CD4-positive, alpha-beta T cell treated with Interleukin-17A for 1 hour (primary cell): ENCODE results near the gene HIVEP2.
A peak's percentile ranks its signal among the peaks of the same experiment; 100 is the strongest.

Experiments
- DNase-seq: peaks from one replicate; pipeline ENCODE4 v3.0.0-alpha.2; 2020

HIVEP2 gene

GRCh38 chr6:142838821-142839685 is 105.9 kb downstream of the HIVEP2 start:
- DNase-seq = peak; percentile 47

- DNase-seq = no peak
Measured at GRCh38 chr6:142835787-142836535, 109.0 kb downstream of the HIVEP2 start.

- no peak for DNase-seq
Measured at GRCh38 chr6:142834853-142835252, 110.1 kb downstream of the HIVEP2 start.

GRCh38 chr6:142833798-142834197 is 111.2 kb downstream of the HIVEP2 start:
- no peak for DNase-seq

DNA sequence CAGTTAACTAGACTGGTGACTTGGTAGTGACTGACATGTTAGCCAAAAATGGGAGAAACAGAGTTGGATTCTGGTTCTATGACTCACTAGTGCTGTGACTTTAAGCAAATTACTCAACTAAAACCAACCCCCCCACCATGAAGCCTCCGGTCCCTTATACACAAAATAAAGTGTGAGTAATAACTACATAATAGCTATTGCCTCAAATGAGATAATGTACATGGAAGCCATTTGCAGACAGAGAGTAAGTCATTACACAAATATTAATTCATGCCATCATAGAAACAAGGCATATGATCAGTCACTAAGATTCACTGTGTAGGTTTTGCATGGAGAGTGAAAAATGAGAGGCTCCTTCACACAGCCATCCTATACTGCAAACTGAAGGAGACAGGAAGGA is 111.9 kb downstream of the HIVEP2 start:
- no peak for DNase-seq

- no peak for DNase-seq
Measured at GRCh38 chr6:142830807-142831206, 114.2 kb downstream of the HIVEP2 start.

GRCh38 chr6:142830116-142830710 is 114.8 kb downstream of the HIVEP2 start:
- DNase-seq = no peak

DNA sequence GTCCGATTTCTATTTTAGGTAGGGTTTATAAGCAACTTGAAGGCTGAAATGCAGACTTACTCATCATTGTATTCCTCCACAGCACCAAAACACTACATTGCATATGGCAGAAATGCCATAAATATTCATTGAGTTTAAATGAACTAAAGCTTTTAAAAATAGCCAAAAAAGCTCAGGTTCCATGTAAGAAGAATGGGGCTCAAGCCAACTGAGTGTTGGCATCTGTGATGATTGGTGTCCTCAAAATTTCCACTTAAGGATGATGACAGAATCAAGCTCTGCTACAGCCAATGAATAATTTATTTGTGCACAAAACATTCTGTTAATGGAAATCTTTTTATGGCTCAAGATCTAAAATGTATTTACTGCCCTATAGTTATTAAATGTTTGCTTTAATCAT is 115.4 kb downstream of the HIVEP2 start:
- DNase-seq = no peak

GRCh38 chr6:142827991-142828390 is 117.0 kb downstream of the HIVEP2 start:
- DNase-seq = no peak

GRCh38 chr6:142827369-142827768 is 117.6 kb downstream of the HIVEP2 start:
- no peak for DNase-seq

DNA sequence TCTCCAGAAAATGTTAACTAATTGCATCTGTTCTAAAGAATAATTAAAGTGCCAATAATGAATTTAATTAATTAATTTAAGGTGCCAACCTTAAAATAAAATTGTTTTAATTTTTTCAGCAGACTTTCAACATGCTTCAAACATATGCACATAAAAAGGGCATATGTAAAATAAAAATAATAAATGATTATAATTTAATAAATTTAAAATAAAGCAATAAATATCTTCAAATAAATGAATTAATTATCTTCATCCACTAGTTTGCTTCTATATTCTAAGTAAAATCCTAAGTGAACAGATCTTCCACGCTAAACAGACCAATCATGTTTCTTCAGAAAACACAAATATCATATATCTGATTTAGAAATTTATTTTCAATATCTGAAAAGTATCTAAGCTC is 119.2 kb downstream of the HIVEP2 start:
- no peak for DNase-seq

GRCh38 chr6:142824426-142824825 is 120.5 kb downstream of the HIVEP2 start:
- no peak for DNase-seq

DNA sequence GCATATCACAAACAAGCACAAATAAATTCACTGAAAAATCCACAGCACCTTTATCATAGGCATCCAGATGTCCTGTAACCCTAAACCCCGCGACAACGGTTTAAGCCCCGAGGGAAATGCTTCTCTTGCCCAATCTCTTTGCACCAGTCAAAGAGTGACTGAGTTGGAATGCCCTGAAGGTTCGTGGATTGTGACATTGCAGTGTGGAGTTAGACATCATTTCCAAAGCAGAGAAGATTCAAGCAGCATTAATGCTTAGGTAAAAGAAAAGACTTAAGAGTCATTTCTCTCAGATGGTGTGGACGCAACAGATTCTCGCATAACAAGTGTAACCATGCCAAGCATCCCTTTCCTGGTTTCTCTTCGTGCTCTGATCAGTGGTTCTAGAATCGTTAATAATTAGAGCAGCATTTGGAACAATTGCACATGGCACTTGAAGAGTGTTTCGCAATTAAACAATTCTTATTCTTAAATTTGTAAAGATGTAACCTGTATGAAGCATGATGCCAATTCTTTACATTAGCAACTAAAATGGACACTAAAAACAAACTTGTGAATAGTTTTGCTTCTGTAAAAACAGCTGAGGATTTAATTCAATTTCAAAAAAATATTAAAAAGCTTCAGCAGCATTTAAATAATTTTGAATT is 121.6 kb downstream of the HIVEP2 start:
- no peak for DNase-seq

- DNase-seq = peak; percentile 45
Measured at GRCh38 chr6:142822842-142823241, 122.1 kb downstream of the HIVEP2 start.

- peak; percentile 53 for DNase-seq
Measured at GRCh38 chr6:142822383-142822782, 122.6 kb downstream of the HIVEP2 start.

- DNase-seq = no peak
Measured at GRCh38 chr6:142821860-142822259, 123.1 kb downstream of the HIVEP2 start.

- DNase-seq = no peak
Measured at GRCh38 chr6:142821164-142821716, 123.7 kb downstream of the HIVEP2 start.

DNA sequence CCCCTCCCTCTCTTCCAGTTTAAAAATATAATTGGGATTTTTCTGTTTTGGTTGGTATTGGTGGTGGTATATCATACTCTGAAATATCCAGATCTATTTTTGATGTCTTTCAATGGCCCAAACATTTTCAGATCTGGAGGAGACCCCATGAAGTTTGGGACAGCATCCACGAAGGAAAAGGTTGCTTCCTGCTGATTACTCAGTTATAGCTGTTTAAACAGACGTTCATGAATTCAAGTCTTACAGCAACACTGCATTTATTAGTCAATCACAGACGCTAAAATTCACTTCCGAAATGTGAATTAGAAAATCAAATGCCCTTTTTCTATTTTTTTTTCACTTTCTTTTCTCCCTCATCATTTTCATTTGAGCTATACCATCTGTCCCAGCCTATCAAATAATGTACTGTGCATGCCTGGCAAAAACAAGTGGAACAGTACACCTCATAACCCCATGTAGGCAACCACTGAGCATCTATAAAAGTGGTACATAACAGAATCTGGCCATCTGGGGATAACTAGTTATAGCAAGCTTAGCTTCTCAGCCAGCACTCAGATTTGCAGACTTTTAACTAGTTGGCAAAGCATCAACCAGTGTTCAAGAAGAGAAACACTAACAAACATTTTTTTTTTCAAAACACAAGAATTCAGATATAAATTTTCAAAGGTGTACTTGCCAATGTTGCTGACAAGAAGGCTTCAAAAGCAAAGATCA is 124.5 kb downstream of the HIVEP2 start:
- DNase-seq = peak; percentile 46

GRCh38 chr6:142819603-142820337 is 125.2 kb downstream of the HIVEP2 start:
- DNase-seq = peak; percentile 76

- no peak for DNase-seq
Measured at GRCh38 chr6:142816486-142816885, 128.5 kb downstream of the HIVEP2 start.

- no peak for DNase-seq
Measured at GRCh38 chr6:142816031-142816430, 128.9 kb downstream of the HIVEP2 start.
